Panc1 (cell line): ENCODE results near the gene CDH23. TPM values are rescaled to one million over a fixed set of nuclear protein-coding genes. Genes with fewer than 3 reads are reported as not detected.

Experiments
- ATAC-seq: fragments of 200-7000 bp; cut with Tn5 transposase; 2 replicates; pipeline ENCODE4 v1.9.1; 2020; ENCODE audit warnings: mild to moderate bottlenecking, moderate library complexity
- BruUV-seq: library from RNA; stranded (reverse); fragments of 400-500 nt; replicated peaks from 2 replicates; lab custom pipeline; 2021; lab: Mats Ljungman, UMichigan
- CTCF ChIA-PET: fragments of 300-600 bp; sonication (Branson Sonifier 250); formaldehyde crosslinking; loops from one replicate; lab custom pipeline; 2022; ENCODE audit warnings: antibody characterized with exemption; lab: Charles Lee
- POLR2A ChIA-PET: fragments of 300-600 bp; sonication (Branson Sonifier 250); formaldehyde crosslinking; loops from one replicate; lab custom pipeline; 2022; ENCODE audit warnings: antibody characterized with exemption; lab: Charles Lee
- DNase-seq: peaks from one replicate; pipeline ENCODE4 v3.0.0-alpha.2; 2010; ENCODE audit warnings: low read depth, low spot score
- H3K27ac ChIP-seq: 2 replicates; pipeline ENCODE4 v1.5.1; 2011; ENCODE audit warnings: mild to moderate bottlenecking, low read length, inconsistent platforms
- H3K27me3 ChIP-seq: fragments of 200-500 bp; sonication (Bioruptor generic); 2 replicates; pipeline ENCODE4 v1.6.0; 2014; ENCODE audit warnings: low read length, inconsistent platforms; ENCODE audit not compliant: control insufficient read depth, insufficient read depth
- H3K36me3 ChIP-seq: fragments of 200-500 bp; sonication (Bioruptor generic); 2 replicates; pipeline ENCODE4 v1.5.1; 2014; ENCODE audit warnings: inconsistent platforms, mild to moderate bottlenecking, low read length, moderate library complexity; ENCODE audit not compliant: control insufficient read depth, insufficient read depth
- H3K4me1 ChIP-seq: 2 replicates; pipeline ENCODE4 v1.5.1; 2011; ENCODE audit warnings: inconsistent platforms, mild to moderate bottlenecking, low read length, moderate library complexity; ENCODE audit not compliant: control insufficient read depth, insufficient read depth
- H3K4me3 ChIP-seq, 2 experiments: 2 replicates each; pipeline ENCODE4 v1.5.1; 2011 to 2012; ENCODE audit warnings: low read depth in 2 of 2, low read length in 2 of 2, mild to moderate bottlenecking in 2 of 2, inconsistent platforms in 1 of 2, moderate library complexity in 1 of 2
- H3K9me3 ChIP-seq: fragments of 200-500 bp; sonication (Bioruptor generic); 2 replicates; pipeline ENCODE4 v1.5.1; 2014; ENCODE audit warnings: low read depth, mild to moderate bottlenecking, inconsistent platforms, low read length, moderate library complexity; ENCODE audit not compliant: control insufficient read depth, insufficient read depth
- POLR2AphosphoS5 ChIP-seq: IDR thresholded peaks from 2 replicates; pipeline ENCODE4 v1.6.1; 2012; ENCODE audit warnings: mild to moderate bottlenecking, low read depth, low read length, moderate library complexity
- SIN3A ChIP-seq: IDR thresholded peaks from 2 replicates; pipeline ENCODE4 v1.6.1; 2012; ENCODE audit warnings: low read depth, mild to moderate bottlenecking, low read length, moderate library complexity, borderline replicate concordance; ENCODE audit not compliant: insufficient read depth
- TCF7L2 ChIP-seq: IDR thresholded peaks from 2 replicates; pipeline ENCODE4 v1.6.1; 2011; ENCODE audit warnings: mild to moderate bottlenecking, low read depth, low read length, inconsistent platforms
- in situ Hi-C: cut with HindIII; loops from 2 replicates; pipeline ENCODE4 v1.10.0; 2016; ENCODE audit warnings: low sequenced_read_pairs, low pct_unique_long_range_greater_than_20kb
- intact Hi-C: fragments of 100-400 bp; cut with micrococcal nuclease; formaldehyde crosslinking; loops from one replicate; pipeline ENCODE4 v1.10.0; 2022; ENCODE audit not compliant: unreplicated experiment
- total RNA-seq: library from RNA; stranded (reverse); gene quantifications from one replicate; pipeline ENCODE4 v1.2.1, GENCODE V29; 2021; ENCODE audit not compliant: unreplicated experiment
- TF ChIP-seq, protein P1 (sequence below): fragments of 450-650 bp; IDR thresholded peaks from 2 replicates; pipeline ENCODE4 v1.5.1; 2017; ENCODE audit warnings: mild to moderate bottlenecking
- TF ChIP-seq, protein P2 (sequence below), 2 experiments: IDR thresholded peaks; 2 replicates each; pipeline ENCODE4 v1.6.1; 2011 to 2012; ENCODE audit warnings: low read depth in 2 of 2, control low read depth in 1 of 2, low read length in 1 of 2, mild to moderate bottlenecking in 1 of 2, moderate library complexity in 1 of 2; ENCODE audit not compliant: insufficient read depth in 1 of 2

The CDH23 gene
- total RNA-seq, 1 experiment from 2014 or later = 2.7 TPM

DNA sequence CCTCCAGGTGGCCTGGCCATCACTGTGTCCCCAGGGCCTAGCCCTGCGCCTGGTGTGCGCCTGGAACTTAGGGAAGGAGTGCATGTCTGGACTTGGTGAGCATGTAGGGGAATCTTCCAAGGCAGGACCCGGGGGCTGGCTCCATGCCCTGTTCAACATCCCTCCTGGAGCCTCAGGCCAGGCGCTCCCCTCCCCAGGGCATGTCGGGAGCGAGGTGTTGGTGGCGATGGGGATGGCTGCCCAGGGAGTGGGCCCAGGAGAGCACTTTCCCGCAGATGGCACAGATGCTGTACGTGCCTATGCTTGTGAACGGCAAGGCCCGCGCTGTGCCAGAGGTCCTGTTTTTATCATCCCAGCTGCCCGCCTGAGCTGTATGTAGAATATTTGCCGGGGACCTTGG is 55.0 kb downstream of the CDH23 start:
- no TSS peak for BruUV-seq
- in situ Hi-C loops = no loop called here

DNA sequence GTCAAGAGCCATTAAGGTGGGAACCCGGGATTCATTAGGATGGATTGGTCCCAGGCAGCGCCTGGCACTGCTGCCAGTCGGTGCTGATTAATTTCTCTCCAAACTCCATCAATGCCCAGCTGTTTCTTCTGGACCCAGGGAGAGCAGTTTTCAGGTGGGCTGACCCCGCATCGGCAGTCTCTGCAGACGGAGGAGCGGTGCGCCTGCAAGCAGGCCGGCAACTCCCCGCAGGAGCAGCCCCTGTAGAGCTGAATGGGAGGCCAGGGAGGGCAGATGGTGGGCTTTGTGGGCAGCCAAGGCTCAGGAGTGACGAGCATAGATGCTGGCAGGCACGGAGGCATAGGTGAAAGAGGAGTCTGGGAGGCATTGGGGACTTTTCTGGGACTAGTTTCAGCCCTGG is 56.5 kb downstream of the CDH23 start:
- intact Hi-C loops = no loop called here
- Histone ChIP-seq H3K27ac (no peak overlapping the region), H3K36me3 (no peaks in the 10 kb centered on the region), H3K27me3 (peaks cover 10% of the 10 kb centered on the region), H3K4me1 (no peaks in the 10 kb centered on the region), H3K9me3 (no peaks in the 10 kb centered on the region), H3K4me3 (no peak overlapping the region)
- no TSS peak for BruUV-seq
- DNase-seq = no peak
- ChIA-PET POLR2A (no interaction called here), CTCF (no interaction called here)
- in situ Hi-C loops = no loop called here
- ATAC-seq = no peak
- TF ChIP-seq TCF7L2 (no peak), SIN3A (no peak), POLR2AphosphoS5 (no peak)
- TF ChIP-seq, protein P1, sequence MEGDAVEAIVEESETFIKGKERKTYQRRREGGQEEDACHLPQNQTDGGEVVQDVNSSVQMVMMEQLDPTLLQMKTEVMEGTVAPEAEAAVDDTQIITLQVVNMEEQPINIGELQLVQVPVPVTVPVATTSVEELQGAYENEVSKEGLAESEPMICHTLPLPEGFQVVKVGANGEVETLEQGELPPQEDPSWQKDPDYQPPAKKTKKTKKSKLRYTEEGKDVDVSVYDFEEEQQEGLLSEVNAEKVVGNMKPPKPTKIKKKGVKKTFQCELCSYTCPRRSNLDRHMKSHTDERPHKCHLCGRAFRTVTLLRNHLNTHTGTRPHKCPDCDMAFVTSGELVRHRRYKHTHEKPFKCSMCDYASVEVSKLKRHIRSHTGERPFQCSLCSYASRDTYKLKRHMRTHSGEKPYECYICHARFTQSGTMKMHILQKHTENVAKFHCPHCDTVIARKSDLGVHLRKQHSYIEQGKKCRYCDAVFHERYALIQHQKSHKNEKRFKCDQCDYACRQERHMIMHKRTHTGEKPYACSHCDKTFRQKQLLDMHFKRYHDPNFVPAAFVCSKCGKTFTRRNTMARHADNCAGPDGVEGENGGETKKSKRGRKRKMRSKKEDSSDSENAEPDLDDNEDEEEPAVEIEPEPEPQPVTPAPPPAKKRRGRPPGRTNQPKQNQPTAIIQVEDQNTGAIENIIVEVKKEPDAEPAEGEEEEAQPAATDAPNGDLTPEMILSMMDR = no peak
- TF ChIP-seq, protein P2, sequence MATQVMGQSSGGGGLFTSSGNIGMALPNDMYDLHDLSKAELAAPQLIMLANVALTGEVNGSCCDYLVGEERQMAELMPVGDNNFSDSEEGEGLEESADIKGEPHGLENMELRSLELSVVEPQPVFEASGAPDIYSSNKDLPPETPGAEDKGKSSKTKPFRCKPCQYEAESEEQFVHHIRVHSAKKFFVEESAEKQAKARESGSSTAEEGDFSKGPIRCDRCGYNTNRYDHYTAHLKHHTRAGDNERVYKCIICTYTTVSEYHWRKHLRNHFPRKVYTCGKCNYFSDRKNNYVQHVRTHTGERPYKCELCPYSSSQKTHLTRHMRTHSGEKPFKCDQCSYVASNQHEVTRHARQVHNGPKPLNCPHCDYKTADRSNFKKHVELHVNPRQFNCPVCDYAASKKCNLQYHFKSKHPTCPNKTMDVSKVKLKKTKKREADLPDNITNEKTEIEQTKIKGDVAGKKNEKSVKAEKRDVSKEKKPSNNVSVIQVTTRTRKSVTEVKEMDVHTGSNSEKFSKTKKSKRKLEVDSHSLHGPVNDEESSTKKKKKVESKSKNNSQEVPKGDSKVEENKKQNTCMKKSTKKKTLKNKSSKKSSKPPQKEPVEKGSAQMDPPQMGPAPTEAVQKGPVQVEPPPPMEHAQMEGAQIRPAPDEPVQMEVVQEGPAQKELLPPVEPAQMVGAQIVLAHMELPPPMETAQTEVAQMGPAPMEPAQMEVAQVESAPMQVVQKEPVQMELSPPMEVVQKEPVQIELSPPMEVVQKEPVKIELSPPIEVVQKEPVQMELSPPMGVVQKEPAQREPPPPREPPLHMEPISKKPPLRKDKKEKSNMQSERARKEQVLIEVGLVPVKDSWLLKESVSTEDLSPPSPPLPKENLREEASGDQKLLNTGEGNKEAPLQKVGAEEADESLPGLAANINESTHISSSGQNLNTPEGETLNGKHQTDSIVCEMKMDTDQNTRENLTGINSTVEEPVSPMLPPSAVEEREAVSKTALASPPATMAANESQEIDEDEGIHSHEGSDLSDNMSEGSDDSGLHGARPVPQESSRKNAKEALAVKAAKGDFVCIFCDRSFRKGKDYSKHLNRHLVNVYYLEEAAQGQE (IDR thresholded peaks at IDR 0.05; ENCODE audit: insufficient read depth in 1 of 2, low read depth in 2 of 2, low read length in 1 of 2) = no peak

More for the DNA sequence above, 55.0 kb downstream of the CDH23 start:
- Histone ChIP-seq H3K4me3 (no peak overlapping the region), H3K27me3 (peaks cover 5% of the 10 kb centered on the region), H3K27ac (no peak overlapping the region), H3K36me3 (no peaks in the 10 kb centered on the region), H3K9me3 (no peaks in the 10 kb centered on the region), H3K4me1 (no peaks in the 10 kb centered on the region)
- ATAC-seq (no peak), DNase-seq (no peak)
- TF ChIP-seq, protein P1 = no peak
- TF ChIP-seq POLR2AphosphoS5 (no peak), TCF7L2 (no peak), SIN3A (no peak)
- TF ChIP-seq, protein P2 (IDR thresholded peaks at IDR 0.05; ENCODE audit: insufficient read depth in 1 of 2, low read depth in 2 of 2, low read length in 1 of 2) = no peak
- ChIA-PET POLR2A (no interaction called here), CTCF (no interaction called here)
- intact Hi-C loops = no loop called here
